HG03378 (cell line): Measurements from ENCODE around the gene PCNP.
A peak's percentile ranks its signal among the peaks of the same experiment; 100 is the strongest.
"Not testable (repeated sequence)": the region's sequence is repeated elsewhere in the genome, so short reads cannot be mapped to it uniquely, and the experiment has no call there.

Experiments
- ATAC-seq: cut with Tn5 transposase; IDR thresholded peaks from one replicate; pipeline ENCODE4 v1.9.1; 2021; ENCODE audit warnings: mild to moderate bottlenecking, moderate library complexity; ENCODE audit not compliant: unreplicated experiment

PCNP gene

DNA sequence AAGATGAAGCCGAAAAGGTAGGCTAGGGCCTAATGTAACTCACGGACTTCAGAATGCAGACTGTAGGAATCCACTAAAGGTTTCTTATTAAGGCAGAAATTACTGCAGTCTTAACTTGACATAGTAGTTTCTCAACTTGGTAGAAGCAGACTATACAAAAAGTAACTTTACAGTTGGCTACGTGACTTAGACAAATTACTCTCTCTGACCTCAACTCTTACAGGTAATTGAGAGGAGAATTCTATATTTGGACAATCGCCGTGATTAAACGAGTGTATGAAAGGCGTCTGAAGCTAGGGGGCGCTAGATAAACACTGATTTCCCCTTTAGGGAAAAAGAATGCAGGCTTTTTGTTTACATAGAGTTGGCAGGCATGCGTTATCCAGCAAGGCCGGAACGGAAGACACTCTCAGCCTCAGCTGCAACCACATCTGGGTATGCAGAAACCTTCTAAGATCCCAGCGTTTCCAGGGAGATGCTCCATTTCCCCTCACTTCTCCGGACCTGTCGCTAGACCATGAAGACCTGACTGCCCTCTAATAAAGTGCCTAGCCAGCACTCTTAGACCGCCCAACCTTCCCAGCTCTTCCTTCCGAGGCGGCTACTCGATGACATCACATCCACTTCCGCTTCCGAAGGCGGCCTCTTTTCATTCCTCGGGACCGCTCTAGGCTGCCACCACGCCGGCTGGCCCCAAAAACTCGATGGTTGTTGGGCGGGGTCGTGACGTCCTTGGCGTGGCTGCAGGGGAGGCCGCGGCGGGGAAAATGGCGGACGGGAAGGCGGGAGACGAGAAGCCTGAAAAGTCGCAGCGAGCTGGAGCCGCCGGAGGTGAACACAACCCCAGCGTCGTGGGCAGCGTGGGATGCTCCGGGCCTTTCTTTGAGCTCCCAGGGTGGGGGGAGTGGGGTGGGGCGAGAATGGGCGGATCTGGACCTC lies at the start of gene PCNP:
PCNP (plus strand) TSS at position 732 of the 939 bp plus-strand sequence; CDS start at position 768, 36 bp downstream.
- ATAC-seq, result peak; percentile 86

GRCh38 chr3:101527441-101527840 lies 46.5 kb upstream of the PCNP start:
- ATAC-seq, result no peak

DNA sequence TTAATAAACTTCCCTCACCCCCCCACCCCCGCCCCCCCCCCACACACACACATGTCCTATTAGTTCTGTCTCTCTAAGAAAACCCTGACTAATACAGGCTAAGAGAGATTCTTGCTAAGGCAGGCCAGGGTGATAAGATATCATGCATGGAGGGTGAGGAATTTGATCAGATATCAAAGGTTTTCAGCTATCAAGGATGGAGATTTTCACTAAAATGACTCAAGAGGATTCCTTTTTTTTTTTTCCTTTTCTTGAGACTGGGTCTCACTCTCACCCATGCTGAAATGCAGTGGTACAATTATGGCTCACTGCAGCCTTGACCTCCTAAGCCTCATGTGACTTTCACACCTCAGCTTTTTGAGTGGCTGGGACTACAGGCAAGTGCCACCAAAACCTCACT lies 46.1 kb upstream of the PCNP start:
- no peak for ATAC-seq

GRCh38 chr3:101529816-101530685 lies 43.9 kb upstream of the PCNP start:
- ATAC-seq, result no peak

- no peak for ATAC-seq
These were observed 43.3 kb upstream of the PCNP start for GRCh38 chr3:101530686-101531047.

GRCh38 chr3:101531473-101532086 lies 42.4 kb upstream of the PCNP start:
- no peak for ATAC-seq

- no peak for ATAC-seq
These were observed 41.0 kb upstream of the PCNP start for GRCh38 chr3:101532783-101533602.

- ATAC-seq, result no peak
These were observed 40.4 kb upstream of the PCNP start for GRCh38 chr3:101533603-101533968.

DNA sequence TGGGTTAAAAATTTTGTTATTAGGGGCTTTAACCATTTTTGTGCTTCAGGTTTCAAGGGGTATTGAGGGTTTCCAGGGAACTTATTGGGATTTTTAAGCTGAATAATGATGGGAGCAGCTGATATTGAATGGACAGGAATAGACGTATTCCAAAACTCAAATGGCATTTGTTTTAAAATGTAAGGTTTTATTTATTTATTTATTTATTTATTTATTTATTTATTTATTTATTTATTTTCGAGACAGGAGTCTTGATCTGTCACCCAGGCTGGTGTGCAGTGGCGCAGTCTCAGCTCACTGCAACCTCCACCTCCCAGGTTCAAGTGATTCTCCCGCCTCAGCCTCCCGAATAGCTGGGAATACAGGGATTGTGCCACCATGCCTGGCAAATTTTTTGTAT lies 38.8 kb upstream of the PCNP start:
- no peak for ATAC-seq

GRCh38 chr3:101536266-101536665 lies 37.7 kb upstream of the PCNP start:
- no peak for ATAC-seq

- not testable (repeated sequence) for ATAC-seq
These were observed 37.0 kb upstream of the PCNP start for GRCh38 chr3:101536955-101537354.

GRCh38 chr3:101542957-101543356 lies 31.0 kb upstream of the PCNP start:
- ATAC-seq, result no peak

DNA sequence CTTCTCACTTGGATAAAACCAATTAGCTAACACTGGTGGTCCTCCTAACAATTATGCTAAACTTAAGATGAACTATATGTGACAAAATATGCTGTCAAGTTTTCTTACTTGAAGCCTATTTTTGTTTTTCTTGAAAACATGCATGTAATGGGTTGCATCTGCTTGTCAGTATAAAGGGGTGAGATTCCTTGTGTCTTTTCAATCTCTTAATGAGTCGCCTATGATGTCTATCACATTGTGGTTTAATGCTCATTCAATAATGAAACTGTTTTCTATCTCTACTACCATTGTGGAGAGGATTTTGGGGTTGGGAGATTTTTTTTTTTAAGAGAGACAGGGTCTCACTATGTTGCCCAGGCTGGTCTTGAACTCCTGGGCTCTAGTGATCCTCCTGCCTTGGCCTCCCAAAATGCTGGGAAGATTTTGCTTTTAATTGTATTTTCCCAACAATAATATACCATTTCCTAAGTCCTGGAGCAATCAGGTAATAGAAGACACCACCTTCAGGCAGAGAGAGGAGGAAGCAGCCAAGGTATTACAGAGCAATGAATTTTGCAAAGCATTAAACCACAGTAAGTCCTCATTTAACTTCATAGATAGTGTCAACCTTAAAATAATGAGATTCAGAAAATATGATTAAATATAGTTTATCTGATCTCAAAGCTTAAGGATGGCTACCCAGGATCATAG lies 29.7 kb upstream of the PCNP start:
- no peak for ATAC-seq

DNA sequence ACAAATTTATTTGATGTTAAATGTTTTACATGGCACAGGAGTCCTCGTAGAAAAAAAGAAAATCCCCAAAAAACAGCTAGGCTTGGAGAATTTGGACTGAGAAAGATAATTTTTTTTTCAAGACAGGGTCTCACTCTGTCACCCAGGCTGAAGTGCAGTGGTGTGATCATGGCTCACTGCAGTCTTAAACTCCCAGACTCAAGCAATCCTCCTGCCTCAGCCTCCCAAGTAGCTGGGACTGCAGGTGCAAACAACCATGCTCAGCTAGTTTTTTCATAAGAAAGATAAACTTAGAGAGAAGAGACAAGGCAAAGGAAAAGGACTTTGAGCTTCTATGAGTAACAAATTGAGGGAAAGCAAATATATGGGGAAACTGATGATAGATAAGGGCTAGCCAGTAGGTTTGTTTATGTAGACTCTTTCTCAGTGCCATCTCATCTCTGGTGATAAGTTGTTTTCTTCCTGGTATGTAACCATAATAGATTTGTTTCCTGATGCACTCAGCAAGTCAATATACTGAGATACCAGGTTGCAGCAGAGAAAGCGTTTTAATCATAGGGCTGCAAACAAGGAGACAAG lies 25.4 kb upstream of the PCNP start:
- no peak for ATAC-seq

- no peak for ATAC-seq
These were observed 24.5 kb upstream of the PCNP start for GRCh38 chr3:101549473-101549872.

DNA sequence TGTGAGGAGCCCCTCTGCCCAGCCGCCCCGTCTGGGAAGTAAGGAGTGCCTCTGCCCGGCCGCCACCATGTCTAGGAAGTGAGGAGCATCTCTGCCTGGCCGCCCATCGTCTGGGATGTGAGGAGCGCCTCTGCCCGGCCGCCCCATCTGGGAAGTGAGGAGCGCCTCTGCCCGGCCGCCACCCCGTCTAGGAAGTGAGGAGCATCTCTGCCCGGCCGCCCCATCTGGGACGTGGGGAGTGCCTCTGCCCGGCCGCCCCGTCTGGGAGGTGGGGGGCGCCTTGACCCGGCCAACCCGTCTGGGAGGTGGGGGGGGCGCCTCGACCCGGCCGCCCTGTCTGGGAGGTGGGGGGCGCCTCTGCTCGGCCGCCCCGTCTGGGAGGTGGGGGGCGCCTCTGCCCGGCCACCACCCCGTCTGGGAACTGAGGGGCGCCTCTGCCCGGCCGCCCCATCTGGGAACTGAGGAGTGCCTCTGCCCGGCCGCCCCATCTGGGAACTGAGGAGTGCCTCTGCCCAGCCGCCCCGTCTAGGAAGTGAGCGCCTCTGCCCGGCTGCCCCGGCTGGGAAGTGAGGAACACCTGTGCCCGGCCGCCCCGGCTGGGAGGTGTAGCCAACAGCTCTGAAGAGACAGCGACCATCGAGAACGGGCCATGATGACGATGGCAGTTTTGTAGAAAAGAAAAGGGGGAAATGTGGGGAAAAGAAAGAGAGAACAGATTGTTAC lies 22.5 kb upstream of the PCNP start:
- not testable (repeated sequence) for ATAC-seq

DNA sequence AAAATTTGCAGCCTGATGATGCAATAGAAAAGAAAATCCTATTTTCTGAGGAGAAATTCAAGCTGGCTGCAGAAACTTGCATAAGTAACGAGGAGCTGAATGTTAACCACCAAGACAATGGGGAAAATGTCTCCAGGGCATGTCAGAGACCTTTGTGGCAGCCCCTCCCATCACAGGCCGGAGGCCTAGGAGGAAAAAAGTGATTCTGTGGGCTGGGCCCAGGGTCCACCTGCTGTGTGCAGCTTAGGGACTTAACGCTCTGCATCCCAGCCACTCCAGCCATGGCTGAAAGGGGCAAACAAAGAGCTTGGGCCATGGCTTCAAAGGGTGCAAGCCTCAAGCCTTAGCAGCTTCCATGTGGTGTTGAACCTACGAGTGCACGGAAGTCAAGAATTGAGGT lies 20.6 kb upstream of the PCNP start:
- ATAC-seq, result not testable (repeated sequence)

GRCh38 chr3:101556064-101556463 lies 17.9 kb upstream of the PCNP start:
- ATAC-seq, result no peak
